ENCODE results near the gene DAPP1.
"Not testable (repeated sequence)": the region's sequence is repeated elsewhere in the genome, so short reads cannot be mapped to it uniquely, and the experiment has no call there.

Gene DAPP1

GRCh38 chr4:99825272-99825671 lies 8.6 kb downstream of the DAPP1 start:
- DNase-seq = no peak

- DNase-seq = no peak
Measured at GRCh38 chr4:99826016-99826415, 9.4 kb downstream of the DAPP1 start.

GRCh38 chr4:99827454-99827853 lies 10.8 kb downstream of the DAPP1 start:
- DNase-seq = no peak

- DNase-seq = no peak
Measured at GRCh38 chr4:99827857-99828256, 11.2 kb downstream of the DAPP1 start.

GRCh38 chr4:99828477-99828876 lies 11.8 kb downstream of the DAPP1 start:
- no peak for DNase-seq

- DNase-seq = not testable (repeated sequence)
Measured at GRCh38 chr4:99830051-99830450, 13.4 kb downstream of the DAPP1 start.

- DNase-seq = no peak
Measured at GRCh38 chr4:99832321-99832720, 15.7 kb downstream of the DAPP1 start.

GRCh38 chr4:99832758-99833157 lies 16.1 kb downstream of the DAPP1 start:
- DNase-seq = no peak

GRCh38 chr4:99833756-99834155 lies 17.1 kb downstream of the DAPP1 start:
- no peak for DNase-seq

- DNase-seq = no peak
Measured at GRCh38 chr4:99834569-99834968, 17.9 kb downstream of the DAPP1 start.

GRCh38 chr4:99835942-99836341 lies 19.3 kb downstream of the DAPP1 start:
- no peak for DNase-seq

- DNase-seq = no peak
Measured at GRCh38 chr4:99838927-99839326, 22.3 kb downstream of the DAPP1 start.

- DNase-seq = no peak
Measured at GRCh38 chr4:99841129-99841528, 24.5 kb downstream of the DAPP1 start.

- DNase-seq = no peak
Measured at GRCh38 chr4:99843413-99843812, 26.8 kb downstream of the DAPP1 start.

- no peak for DNase-seq
Measured at GRCh38 chr4:99844048-99844447, 27.4 kb downstream of the DAPP1 start.

GRCh38 chr4:99845179-99845578 lies 28.6 kb downstream of the DAPP1 start:
- no peak for DNase-seq

GRCh38 chr4:99845708-99846469 lies 29.3 kb downstream of the DAPP1 start:
- no peak for DNase-seq

GRCh38 chr4:99846891-99847290 lies 30.3 kb downstream of the DAPP1 start:
- DNase-seq = no peak

- no peak for DNase-seq
Measured at GRCh38 chr4:99847362-99847976, 30.8 kb downstream of the DAPP1 start.

GRCh38 chr4:99848591-99849001 lies 32.0 kb downstream of the DAPP1 start:
- DNase-seq = no peak

GRCh38 chr4:99852199-99852749 lies 35.6 kb downstream of the DAPP1 start:
- no peak for DNase-seq

- DNase-seq = no peak
Measured at GRCh38 chr4:99853190-99853589, 36.6 kb downstream of the DAPP1 start.

- DNase-seq = peak; percentile 5
Measured at GRCh38 chr4:99853999-99854398, 37.4 kb downstream of the DAPP1 start.

- no peak for DNase-seq
Measured at GRCh38 chr4:99855678-99856077, 39.1 kb downstream of the DAPP1 start.

All from SHP77 treated with DMSO at 0.1 percent for 48 hours (cell line).